Endodermal cell (in vitro differentiated cells): ENCODE data around the gene ACO2. TPM values are rescaled to one million over a fixed set of nuclear protein-coding genes. Genes with fewer than 3 reads are reported as not detected.

Source experiments
- DNase-seq: peaks from one replicate; pipeline ENCODE4 v3.0.0-alpha.2; 2017
- H3K27ac ChIP-seq: 2 replicates; pipeline ENCODE4 v1.5.1; 2013; ENCODE audit warnings: mild to moderate bottlenecking, low read depth, low read length, moderate library complexity
- H3K27me3 ChIP-seq: 2 replicates; pipeline ENCODE4 v1.6.1; 2013; ENCODE audit warnings: mild to moderate bottlenecking, low read length, moderate library complexity; ENCODE audit not compliant: insufficient read depth, control insufficient read depth, poor library complexity, severe bottlenecking
- H3K36me3 ChIP-seq: 2 replicates; pipeline ENCODE4 v1.7.0; 2013; ENCODE audit warnings: mild to moderate bottlenecking, low read length, moderate library complexity; ENCODE audit not compliant: control insufficient read depth, insufficient read depth
- H3K4me1 ChIP-seq: one replicate; pipeline ENCODE4 v1.7.0; 2013; ENCODE audit warnings: low read length; ENCODE audit not compliant: control insufficient read depth, insufficient read depth
- H3K4me3 ChIP-seq: 2 replicates; pipeline ENCODE4 v1.5.1; 2013; ENCODE audit warnings: mild to moderate bottlenecking, low read length, moderate library complexity
- H3K9ac ChIP-seq: 2 replicates; pipeline ENCODE4 v1.6.1; 2013; ENCODE audit warnings: mild to moderate bottlenecking, low read length, moderate library complexity; ENCODE audit not compliant: poor library complexity, severe bottlenecking; ENCODE audit errors: extremely low read depth
- H3K9me3 ChIP-seq: 2 replicates; pipeline ENCODE4 v1.6.1; 2013; ENCODE audit warnings: mild to moderate bottlenecking, low read length, moderate library complexity; ENCODE audit not compliant: control insufficient read depth
- H3K27ac Mint-ChIP-seq: 2 replicates; pipeline ENCODE4 v1.8.0; 2020; ENCODE audit warnings: mixed read lengths
- H3K27me3 Mint-ChIP-seq: 2 replicates; pipeline ENCODE4 v1.8.0; 2021; ENCODE audit warnings: mild to moderate bottlenecking, mixed read lengths; ENCODE audit not compliant: insufficient read depth
- H3K36me3 Mint-ChIP-seq: 2 replicates; pipeline ENCODE4 v1.8.0; 2020; ENCODE audit warnings: low read depth, mixed read lengths
- H3K4me1 Mint-ChIP-seq: 2 replicates; pipeline ENCODE4 v1.8.0; 2020; ENCODE audit warnings: mixed read lengths
- H3K4me3 Mint-ChIP-seq: 2 replicates; pipeline ENCODE4 v1.8.0; 2020; ENCODE audit warnings: mild to moderate bottlenecking, moderate library complexity, mixed read lengths
- H3K9me3 Mint-ChIP-seq: 2 replicates; pipeline ENCODE4 v1.8.0; 2020; ENCODE audit warnings: mild to moderate bottlenecking, mixed read lengths
- WGBS, 2 experiments: methylation state at CpG; one replicate each; pipeline versions ENCODE4 v1.1.5 to v1.1.7; 2013; ENCODE audit warnings: missing lambda C conversion rate in 2 of 2, mixed read lengths in 1 of 2; ENCODE audit not compliant: insufficient coverage in 1 of 2, insufficient read length in 1 of 2; 5-methylcytosine and 5-hydroxymethylcytosine counted together
- total RNA-seq, 2 donors: library from RNA; stranded (reverse); fragmentation: NEBNext Ultra II Directional in 1 of 2; extraction: Animal tissue kit (Norgen Biotek cat#: 25700) in 1 of 2; gene quantifications; 2 replicates in 1 of 2; 3 replicates in 1 of 2; pipeline ENCODE4 v1.2.1, GENCODE V29; 2021
- TF ChIP-seq, protein P1 (sequence below): fragments of 200-600 bp; sonication (generic); conservative IDR thresholded peaks from 2 replicates; pipeline ENCODE4 v1.5.0; 2021; ENCODE audit warnings: antibody characterized with exemption, mild to moderate bottlenecking

The ACO2 gene
- total RNA-seq, 2 donors from 2014 or later, result 69.0 to 82.3 TPM

DNA sequence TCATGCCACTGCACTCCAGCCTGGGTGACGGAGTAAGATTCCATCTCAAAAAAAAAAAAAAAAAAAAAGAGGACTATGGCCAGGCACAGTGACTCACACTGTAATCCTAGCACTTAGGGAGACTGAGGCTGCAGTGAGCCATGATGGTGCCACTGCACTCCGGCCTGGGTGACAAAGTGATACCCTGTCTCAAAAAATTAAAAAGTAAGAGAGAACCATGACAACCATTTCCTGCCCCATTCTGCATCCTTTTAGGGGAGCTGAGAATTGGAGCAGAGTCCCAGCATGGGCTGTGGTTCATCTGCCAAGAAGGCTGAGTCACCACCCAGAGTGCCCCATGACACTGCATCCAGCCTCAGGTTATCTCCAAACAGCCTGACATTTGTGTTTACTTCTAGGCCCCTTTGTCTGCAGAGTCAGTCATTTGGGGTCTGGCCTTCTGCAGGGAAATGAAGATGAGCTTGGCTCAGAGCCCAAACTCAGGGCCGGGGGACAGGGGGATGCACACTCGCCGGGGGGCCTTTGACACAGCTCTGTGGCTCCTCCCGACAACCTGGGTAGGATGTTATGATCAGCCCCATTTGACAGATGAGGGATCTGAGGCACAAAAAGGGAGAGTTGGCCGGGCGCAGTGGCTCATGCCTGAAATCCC lies 96.6 kb downstream of the ACO2 start:
- peak; percentile 75 for DNase-seq
- TF ChIP-seq, protein P1, sequence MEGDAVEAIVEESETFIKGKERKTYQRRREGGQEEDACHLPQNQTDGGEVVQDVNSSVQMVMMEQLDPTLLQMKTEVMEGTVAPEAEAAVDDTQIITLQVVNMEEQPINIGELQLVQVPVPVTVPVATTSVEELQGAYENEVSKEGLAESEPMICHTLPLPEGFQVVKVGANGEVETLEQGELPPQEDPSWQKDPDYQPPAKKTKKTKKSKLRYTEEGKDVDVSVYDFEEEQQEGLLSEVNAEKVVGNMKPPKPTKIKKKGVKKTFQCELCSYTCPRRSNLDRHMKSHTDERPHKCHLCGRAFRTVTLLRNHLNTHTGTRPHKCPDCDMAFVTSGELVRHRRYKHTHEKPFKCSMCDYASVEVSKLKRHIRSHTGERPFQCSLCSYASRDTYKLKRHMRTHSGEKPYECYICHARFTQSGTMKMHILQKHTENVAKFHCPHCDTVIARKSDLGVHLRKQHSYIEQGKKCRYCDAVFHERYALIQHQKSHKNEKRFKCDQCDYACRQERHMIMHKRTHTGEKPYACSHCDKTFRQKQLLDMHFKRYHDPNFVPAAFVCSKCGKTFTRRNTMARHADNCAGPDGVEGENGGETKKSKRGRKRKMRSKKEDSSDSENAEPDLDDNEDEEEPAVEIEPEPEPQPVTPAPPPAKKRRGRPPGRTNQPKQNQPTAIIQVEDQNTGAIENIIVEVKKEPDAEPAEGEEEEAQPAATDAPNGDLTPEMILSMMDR, result no peak
- Histone ChIP-seq H3K4me1 (peaks cover 3% of the 10 kb centered on the region), H3K27ac (no peak overlapping the region), H3K4me3 (no peak overlapping the region), H3K27me3 (no peaks in the 10 kb centered on the region), H3K9me3 (no peaks in the 10 kb centered on the region), H3K36me3 (no peaks in the 10 kb centered on the region), H3K9ac (no peak overlapping the region)
- peak overlapping the region; percentile 80 for H3K27ac Mint-ChIP-seq
- H3K36me3 Mint-ChIP-seq, result no peaks in the 10 kb centered on the region
- WGBS, 2 experiments, result 86 to 89% methylated on average over 1 to 8 of the region's 8 CpGs
- peaks cover 23% of the 10 kb centered on the region for H3K4me1 Mint-ChIP-seq
- no peaks in the 10 kb centered on the region for H3K9me3 Mint-ChIP-seq
- no peaks in the 10 kb centered on the region for H3K27me3 Mint-ChIP-seq
- no peak overlapping the region for H3K4me3 Mint-ChIP-seq

- Mint-ChIP-seq H3K36me3 (no peaks in the 10 kb centered on the region), H3K27ac (no peak overlapping the region)
- H3K27ac ChIP-seq, result no peak overlapping the region
Measured at GRCh38 chr22:41567512-41567768, 98.5 kb downstream of the ACO2 start.

GRCh38 chr22:41568811-41569210 lies 99.9 kb downstream of the ACO2 start:
- Histone ChIP-seq H3K9me3 (no peaks in the 10 kb centered on the region), H3K4me1 (no peaks in the 10 kb centered on the region), H3K27me3 (no peaks in the 10 kb centered on the region), H3K4me3 (no peak overlapping the region), H3K36me3 (no peaks in the 10 kb centered on the region), H3K27ac (peak overlapping the region; percentile 50), H3K9ac (no peak overlapping the region)
- 75 to 78% methylated on average over 4 to 7 of the region's 7 CpGs for WGBS, 2 experiments
- no peak for DNase-seq
- Mint-ChIP-seq H3K27ac (no peak overlapping the region), H3K4me1 (no peaks in the 10 kb centered on the region), H3K9me3 (no peaks in the 10 kb centered on the region), H3K27me3 (no peaks in the 10 kb centered on the region), H3K4me3 (no peak overlapping the region), H3K36me3 (no peaks in the 10 kb centered on the region)
- TF ChIP-seq, protein P1, result no peak

More at GRCh38 chr22:41567512-41567768, 98.5 kb downstream of the ACO2 start:
- DNase-seq, result no peak
- no peaks in the 10 kb centered on the region for H3K27me3 Mint-ChIP-seq
- no peaks in the 10 kb centered on the region for H3K9me3 Mint-ChIP-seq
- H3K9ac ChIP-seq, result no peak overlapping the region
- no peaks in the 10 kb centered on the region for H3K4me1 ChIP-seq
- H3K9me3 ChIP-seq, result no peaks in the 10 kb centered on the region
- H3K4me1 Mint-ChIP-seq, result peaks cover 6% of the 10 kb centered on the region
- no peaks in the 10 kb centered on the region for H3K36me3 ChIP-seq
- 89% methylated on average over 3 of the region's 3 CpGs; no CpG with 5 or more reads in 1 of the 2 experiments for WGBS, 2 experiments
- H3K4me3 Mint-ChIP-seq, result no peak overlapping the region
- no peaks in the 10 kb centered on the region for H3K27me3 ChIP-seq
- no peak overlapping the region for H3K4me3 ChIP-seq
- TF ChIP-seq, protein P1, result no peak
